OCI-LY7 (cell line): ENCODE data around the gene ERBB2.

Source experiments
- EZH2phosphoT487 ChIP-seq: fragments of 200-600 bp; sonication (generic); IDR thresholded peaks from 2 replicates; pipeline ENCODE4 v1.6.1; 2018; ENCODE audit warnings: low read depth, borderline replicate concordance, mild to moderate bottlenecking, mixed run types, antibody characterized with exemption, low read length, moderate library complexity, mixed read lengths
- TF ChIP-seq, protein P1 (sequence below): fragments of 200-600 bp; sonication (generic); conservative IDR thresholded peaks from 2 replicates; pipeline ENCODE4 v1.5.1; 2014; ENCODE audit warnings: mild to moderate bottlenecking, antibody characterized with exemption, low read length, moderate library complexity, mixed read lengths

GRCh38 chr17:39754958-39755553 is 55.2 kb downstream of the ERBB2 start:
- TF ChIP-seq, protein P1, sequence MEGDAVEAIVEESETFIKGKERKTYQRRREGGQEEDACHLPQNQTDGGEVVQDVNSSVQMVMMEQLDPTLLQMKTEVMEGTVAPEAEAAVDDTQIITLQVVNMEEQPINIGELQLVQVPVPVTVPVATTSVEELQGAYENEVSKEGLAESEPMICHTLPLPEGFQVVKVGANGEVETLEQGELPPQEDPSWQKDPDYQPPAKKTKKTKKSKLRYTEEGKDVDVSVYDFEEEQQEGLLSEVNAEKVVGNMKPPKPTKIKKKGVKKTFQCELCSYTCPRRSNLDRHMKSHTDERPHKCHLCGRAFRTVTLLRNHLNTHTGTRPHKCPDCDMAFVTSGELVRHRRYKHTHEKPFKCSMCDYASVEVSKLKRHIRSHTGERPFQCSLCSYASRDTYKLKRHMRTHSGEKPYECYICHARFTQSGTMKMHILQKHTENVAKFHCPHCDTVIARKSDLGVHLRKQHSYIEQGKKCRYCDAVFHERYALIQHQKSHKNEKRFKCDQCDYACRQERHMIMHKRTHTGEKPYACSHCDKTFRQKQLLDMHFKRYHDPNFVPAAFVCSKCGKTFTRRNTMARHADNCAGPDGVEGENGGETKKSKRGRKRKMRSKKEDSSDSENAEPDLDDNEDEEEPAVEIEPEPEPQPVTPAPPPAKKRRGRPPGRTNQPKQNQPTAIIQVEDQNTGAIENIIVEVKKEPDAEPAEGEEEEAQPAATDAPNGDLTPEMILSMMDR: no peak
- TF ChIP-seq EZH2phosphoT487: no peak
